SK-N-SH treated with all-trans-retinoic acid at 6 μM for 48 hours (cell line): ENCODE results near the gene MKRN2.

Experiments used
- ATAC-seq: fragments of 200-7000 bp; cut with Tn5 transposase; 3 replicates; pipeline ENCODE4 v1.9.1; 2020; ENCODE audit warnings: mild to moderate bottlenecking, moderate library complexity
- ARNTL ChIP-seq: fragments of 450-650 bp; formaldehyde crosslinking; IDR thresholded peaks from 2 replicates; pipeline ENCODE4 v1.5.0; 2020; ENCODE audit warnings: low read depth, mild to moderate bottlenecking, moderate library complexity, borderline replicate concordance
- CREB5 ChIP-seq: fragments of 250-450 bp; sonication (Bioruptor Pico); IDR thresholded peaks from 2 replicates; pipeline ENCODE4 v1.5.1; 2020; ENCODE audit warnings: low read depth, mild to moderate bottlenecking, moderate library complexity
- CSDC2 ChIP-seq: fragments of 250-450 bp; sonication (Bioruptor Pico); IDR thresholded peaks from 2 replicates; pipeline ENCODE4 v1.5.0; 2020; ENCODE audit warnings: mild to moderate bottlenecking, moderate library complexity
- CSRNP3 ChIP-seq: fragments of 250-450 bp; sonication (Bioruptor Pico); IDR thresholded peaks from 2 replicates; pipeline ENCODE4 v1.5.1; 2021; ENCODE audit warnings: mild to moderate bottlenecking, moderate library complexity
- ESRRG ChIP-seq: fragments of 250-450 bp; sonication (Bioruptor Pico); IDR thresholded peaks from 2 replicates; pipeline ENCODE4 v1.6.1; 2021; ENCODE audit warnings: mild to moderate bottlenecking
- GLIS3 ChIP-seq: fragments of 250-450 bp; sonication (Bioruptor Pico); IDR thresholded peaks from 2 replicates; pipeline ENCODE4 v1.5.0; 2020; ENCODE audit warnings: mild to moderate bottlenecking, moderate library complexity
- ISL1 ChIP-seq: fragments of 250-450 bp; sonication (Bioruptor Pico); IDR thresholded peaks from 2 replicates; pipeline ENCODE4 v2.1.2; 2022; ENCODE audit warnings: mild to moderate bottlenecking, moderate library complexity
- OSR1 ChIP-seq: fragments of 250-450 bp; sonication (Bioruptor Pico); IDR thresholded peaks from 2 replicates; pipeline ENCODE4 v1.8.0; 2022; ENCODE audit warnings: moderate library complexity, mild to moderate bottlenecking, inconsistent platforms
- POU6F1 ChIP-seq: fragments of 250-450 bp; sonication (Bioruptor Pico); IDR thresholded peaks from 2 replicates; pipeline ENCODE4 v1.8.0; 2021; ENCODE audit warnings: low read depth, mild to moderate bottlenecking, moderate library complexity, borderline replicate concordance
- RARB ChIP-seq: fragments of 250-450 bp; sonication (Bioruptor Pico); IDR thresholded peaks from 2 replicates; pipeline ENCODE4 v1.8.0; 2021; ENCODE audit warnings: mild to moderate bottlenecking, moderate library complexity
- SNAI2 ChIP-seq: fragments of 250-450 bp; sonication (Bioruptor Pico); IDR thresholded peaks from 2 replicates; pipeline ENCODE4 v1.5.0; 2020; ENCODE audit warnings: mild to moderate bottlenecking, moderate library complexity
- TCF4 ChIP-seq: fragments of 250-450 bp; sonication (Bioruptor Pico); IDR thresholded peaks from 2 replicates; pipeline ENCODE4 v1.8.0; 2021; ENCODE audit warnings: mild to moderate bottlenecking, moderate library complexity, borderline replicate concordance
- TOX ChIP-seq: fragments of 250-450 bp; sonication (Bioruptor Pico); IDR thresholded peaks from 2 replicates; pipeline ENCODE4 v1.8.0; 2021; ENCODE audit warnings: mild to moderate bottlenecking, moderate library complexity, borderline replicate concordance
- TSHZ2 ChIP-seq: fragments of 250-450 bp; sonication (Bioruptor Pico); IDR thresholded peaks from 2 replicates; pipeline ENCODE4 v1.5.0; 2020; ENCODE audit warnings: mild to moderate bottlenecking, moderate library complexity
- ZC3H10 ChIP-seq: fragments of 250-450 bp; sonication (Bioruptor Pico); IDR thresholded peaks from 2 replicates; pipeline ENCODE4 v1.5.1; 2021; ENCODE audit warnings: mild to moderate bottlenecking, moderate library complexity
- ZFP3 ChIP-seq: fragments of 250-450 bp; sonication (Bioruptor Pico); IDR thresholded peaks from 2 replicates; pipeline ENCODE4 v1.5.0; 2020; ENCODE audit warnings: mild to moderate bottlenecking, moderate library complexity
- ZFP30 ChIP-seq: fragments of 450-650 bp; formaldehyde crosslinking; IDR thresholded peaks from 2 replicates; pipeline ENCODE4 v1.5.0; 2022; ENCODE audit warnings: mild to moderate bottlenecking, moderate library complexity
- ZNF565 ChIP-seq: fragments of 450-650 bp; formaldehyde crosslinking; conservative IDR thresholded peaks from 2 replicates; pipeline ENCODE4 v1.5.0; 2020; ENCODE audit warnings: low read depth, mild to moderate bottlenecking, moderate library complexity
- ZNF70 ChIP-seq: fragments of 450-650 bp; formaldehyde crosslinking; IDR thresholded peaks from 2 replicates; pipeline ENCODE4 v1.5.0; 2020; ENCODE audit warnings: mild to moderate bottlenecking, moderate library complexity
- ZNF8 ChIP-seq: fragments of 450-650 bp; formaldehyde crosslinking; IDR thresholded peaks from 2 replicates; pipeline ENCODE4 v1.5.0; 2020; ENCODE audit warnings: mild to moderate bottlenecking, moderate library complexity

Gene MKRN2

GRCh38 chr3:12513694-12514446 is 43.0 kb upstream of the MKRN2 start:
- no peak for ATAC-seq
- TF ChIP-seq RARB (no peak), CSDC2 (no peak), TCF4 (CRISPR knock-in tag) (no peak), ZFP3 (CRISPR knock-in tag) (no peak), GLIS3 (CRISPR knock-in tag) (no peak), ESRRG (CRISPR knock-in tag) (no peak), ZNF8 (CRISPR knock-in tag) (no peak), CSRNP3 (CRISPR knock-in tag) (no peak)

- no peak for ATAC-seq
- TF ChIP-seq ESRRG (CRISPR knock-in tag) = no peak
- TF ChIP-seq CREB5 (CRISPR knock-in tag) = no peak
These were observed 41.3 kb upstream of the MKRN2 start for GRCh38 chr3:12515631-12516030.

- TF ChIP-seq CSRNP3 (CRISPR knock-in tag) = no peak
- TF ChIP-seq POU6F1 (CRISPR knock-in tag) = no peak
- TF ChIP-seq RARB = no peak
- TF ChIP-seq SNAI2 (CRISPR knock-in tag) = no peak
- TF ChIP-seq, all 23 proteins: peak for 0
- ATAC-seq = no peak
These were observed 40.0 kb upstream of the MKRN2 start for GRCh38 chr3:12516873-12517272.

GRCh38 chr3:12518261-12519028 is 38.4 kb upstream of the MKRN2 start:
- no peak for ATAC-seq
- no peak for TF ChIP-seq TCF4 (CRISPR knock-in tag)
- no peak for TF ChIP-seq ESRRG (CRISPR knock-in tag)
- no peak for TF ChIP-seq ZC3H10 (CRISPR knock-in tag)
- no peak for TF ChIP-seq ZNF565 (CRISPR knock-in tag)
- no peak for TF ChIP-seq ZNF70
- TF ChIP-seq TSHZ2 (CRISPR knock-in tag) = no peak
- no peak for TF ChIP-seq ZNF8 (CRISPR knock-in tag)
- no peak for TF ChIP-seq TOX (CRISPR knock-in tag)
- no peak for TF ChIP-seq CREB5 (CRISPR knock-in tag)
- TF ChIP-seq OSR1 (CRISPR knock-in tag) = no peak
- no peak for TF ChIP-seq ZFP30 (CRISPR knock-in tag)
- TF ChIP-seq POU6F1 (CRISPR knock-in tag) = no peak
- no peak for TF ChIP-seq CSRNP3 (CRISPR knock-in tag)
- no peak for TF ChIP-seq ARNTL (CRISPR knock-in tag)
- no peak for TF ChIP-seq ISL1 (CRISPR knock-in tag)
- TF ChIP-seq ZFP3 (CRISPR knock-in tag) = no peak
